Calu3 (cell line): Measurements from ENCODE around the gene KNG1. TPM values are rescaled to one million over a fixed set of nuclear protein-coding genes. Genes with fewer than 3 reads are reported as not detected.

ENCODE experiments used
- BruUV-seq: library from RNA; stranded (reverse); fragments of 400-500 nt; replicated peaks from 2 replicates; lab custom pipeline; 2021; lab: Mats Ljungman, UMichigan
- CTCF ChIA-PET: fragments of 300-600 bp; sonication (Branson Sonifier 250); formaldehyde crosslinking; loops from one replicate; lab custom pipeline; 2022; ENCODE audit warnings: antibody characterized with exemption; lab: Charles Lee
- DNase-seq: peaks from one replicate; pipeline ENCODE4 v3.0.0; 2022
- H3K27ac Mint-ChIP-seq: one replicate; pipeline ENCODE4 v1.8.0; 2022; ENCODE audit warnings: mixed read lengths; ENCODE audit not compliant: unreplicated experiment
- H3K27me3 Mint-ChIP-seq: one replicate; pipeline ENCODE4 v1.8.0; 2022; ENCODE audit warnings: mixed read lengths; ENCODE audit not compliant: unreplicated experiment
- H3K36me3 Mint-ChIP-seq: one replicate; pipeline ENCODE4 v1.8.0; 2022; ENCODE audit warnings: mild to moderate bottlenecking, moderate library complexity, mixed read lengths; ENCODE audit not compliant: insufficient read depth, unreplicated experiment
- H3K4me1 Mint-ChIP-seq: one replicate; pipeline ENCODE4 v1.8.0; 2022; ENCODE audit warnings: mild to moderate bottlenecking, low read depth, mixed read lengths; ENCODE audit not compliant: unreplicated experiment
- H3K4me3 Mint-ChIP-seq: one replicate; pipeline ENCODE4 v1.8.0; 2022; ENCODE audit warnings: mild to moderate bottlenecking, low read depth, moderate library complexity, mixed read lengths; ENCODE audit not compliant: unreplicated experiment
- H3K9me3 Mint-ChIP-seq: one replicate; pipeline ENCODE4 v1.8.0; 2022; ENCODE audit warnings: low read depth, mixed read lengths; ENCODE audit not compliant: unreplicated experiment
- intact Hi-C: fragments of 100-400 bp; cut with micrococcal nuclease; formaldehyde crosslinking; loops from one replicate; pipeline ENCODE4 v1.10.0; 2022; ENCODE audit not compliant: unreplicated experiment
- total RNA-seq: library from RNA; stranded (reverse); gene quantifications from 2 replicates; pipeline ENCODE4 v1.2.3, GENCODE V29; 2022
- TF ChIP-seq, protein P1 (sequence below): fragments of 200-600 bp; IDR thresholded peaks from one replicate; pipeline ENCODE4 v1.8.0; 2022; ENCODE audit warnings: antibody characterized with exemption; ENCODE audit not compliant: unreplicated experiment

Gene KNG1
- total RNA-seq, 1 experiment from 2014 or later, result not detected

DNA sequence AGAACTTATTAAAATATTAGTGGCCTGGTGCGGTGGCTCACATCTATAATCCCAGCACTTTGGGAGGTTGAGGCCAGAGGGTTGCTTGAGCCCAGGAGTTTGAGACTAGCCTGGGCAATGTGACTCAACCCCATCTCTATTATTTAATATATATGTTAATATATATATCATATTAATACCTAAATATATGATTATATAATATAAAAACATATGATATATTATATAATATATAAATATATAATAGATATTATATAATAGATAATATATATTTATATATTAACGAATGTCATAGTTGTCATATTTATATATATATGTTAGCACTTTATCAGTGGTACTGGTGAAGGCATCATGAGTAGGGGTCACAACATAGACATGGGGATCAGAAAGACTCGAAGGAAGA is 46.1 kb upstream of the KNG1 start:
- H3K9me3 Mint-ChIP-seq, result peaks cover 9% of the 10 kb centered on the region

DNA sequence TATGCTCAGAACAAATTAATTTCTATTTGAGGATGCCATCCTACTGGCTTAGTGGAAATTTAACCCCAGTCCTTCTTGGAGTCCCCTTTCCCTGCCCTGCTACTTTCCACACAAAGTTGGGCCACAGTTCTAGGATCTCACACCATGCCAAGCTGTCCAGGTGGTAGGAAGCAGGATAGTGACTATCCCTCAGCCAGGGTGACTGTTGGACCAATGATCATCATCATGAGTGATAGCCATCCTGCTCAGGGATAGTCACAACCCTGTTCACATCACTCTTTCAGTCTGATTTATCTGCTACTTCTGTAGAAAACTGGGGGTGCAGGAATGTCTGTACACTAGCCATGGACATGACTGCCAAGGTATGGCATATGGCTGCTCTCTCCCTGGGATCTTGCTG is 38.6 kb upstream of the KNG1 start:
- TF ChIP-seq, protein P1, sequence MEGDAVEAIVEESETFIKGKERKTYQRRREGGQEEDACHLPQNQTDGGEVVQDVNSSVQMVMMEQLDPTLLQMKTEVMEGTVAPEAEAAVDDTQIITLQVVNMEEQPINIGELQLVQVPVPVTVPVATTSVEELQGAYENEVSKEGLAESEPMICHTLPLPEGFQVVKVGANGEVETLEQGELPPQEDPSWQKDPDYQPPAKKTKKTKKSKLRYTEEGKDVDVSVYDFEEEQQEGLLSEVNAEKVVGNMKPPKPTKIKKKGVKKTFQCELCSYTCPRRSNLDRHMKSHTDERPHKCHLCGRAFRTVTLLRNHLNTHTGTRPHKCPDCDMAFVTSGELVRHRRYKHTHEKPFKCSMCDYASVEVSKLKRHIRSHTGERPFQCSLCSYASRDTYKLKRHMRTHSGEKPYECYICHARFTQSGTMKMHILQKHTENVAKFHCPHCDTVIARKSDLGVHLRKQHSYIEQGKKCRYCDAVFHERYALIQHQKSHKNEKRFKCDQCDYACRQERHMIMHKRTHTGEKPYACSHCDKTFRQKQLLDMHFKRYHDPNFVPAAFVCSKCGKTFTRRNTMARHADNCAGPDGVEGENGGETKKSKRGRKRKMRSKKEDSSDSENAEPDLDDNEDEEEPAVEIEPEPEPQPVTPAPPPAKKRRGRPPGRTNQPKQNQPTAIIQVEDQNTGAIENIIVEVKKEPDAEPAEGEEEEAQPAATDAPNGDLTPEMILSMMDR, result no peak
- no peak for DNase-seq
- Mint-ChIP-seq H3K9me3 (peaks cover 11% of the 10 kb centered on the region), H3K4me3 (no peak overlapping the region), H3K27me3 (no peaks in the 10 kb centered on the region), H3K4me1 (peaks cover 34% of the 10 kb centered on the region), H3K27ac (no peak overlapping the region), H3K36me3 (no peaks in the 10 kb centered on the region)
- no TSS peak for BruUV-seq
- CTCF ChIA-PET, result interaction anchor here (0.6 kb wide), 1 partner anchor 19 kb away, joined by 3 read pairs; no protein-coding TSS in a partner anchor
- intact Hi-C loops, result no loop called here

More for the DNA sequence above, 46.1 kb upstream of the KNG1 start:
- intact Hi-C loops, result no loop called here
- no peak overlapping the region for H3K4me3 Mint-ChIP-seq
- CTCF ChIA-PET, result no interaction called here
- peaks cover 6% of the 10 kb centered on the region for H3K36me3 Mint-ChIP-seq
- H3K4me1 Mint-ChIP-seq, result peaks cover 19% of the 10 kb centered on the region
- TF ChIP-seq, protein P1, result no peak
- no peak for DNase-seq
- no peak overlapping the region for H3K27ac Mint-ChIP-seq
- BruUV-seq, result no TSS peak
- no peaks in the 10 kb centered on the region for H3K27me3 Mint-ChIP-seq

DNA sequence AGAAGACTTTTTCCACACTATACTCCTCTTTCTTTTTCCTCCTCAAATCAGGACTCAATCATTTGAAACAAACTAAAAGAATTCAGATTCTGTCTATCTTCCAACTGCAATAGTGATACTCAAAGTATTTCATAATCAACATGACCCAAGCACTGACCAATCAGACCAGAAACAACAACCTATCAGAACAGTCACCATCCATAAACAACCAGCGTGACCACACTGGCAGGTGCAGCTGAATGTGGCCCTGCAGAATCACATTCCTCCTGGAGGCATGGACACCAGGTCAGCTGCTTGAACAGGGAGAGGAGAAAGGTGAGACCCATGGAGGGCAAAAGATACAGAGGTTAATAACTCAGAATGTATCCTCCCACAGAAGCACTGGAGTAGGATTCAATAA is 38.0 kb upstream of the KNG1 start:
- CTCF ChIA-PET, result interaction anchor here (0.6 kb wide), 2 partner anchors 18 to 86 kb away, joined by 3 read pairs; no protein-coding TSS in a partner anchor
- H3K4me3 Mint-ChIP-seq, result no peak overlapping the region
- intact Hi-C loops, result no loop called here
- no peaks in the 10 kb centered on the region for H3K36me3 Mint-ChIP-seq
- H3K27ac Mint-ChIP-seq, result no peak overlapping the region
- TF ChIP-seq, protein P1, result no peak
- H3K9me3 Mint-ChIP-seq, result peaks cover 11% of the 10 kb centered on the region
- H3K4me1 Mint-ChIP-seq, result peaks cover 34% of the 10 kb centered on the region
- no peaks in the 10 kb centered on the region for H3K27me3 Mint-ChIP-seq
- no TSS peak for BruUV-seq
- DNase-seq, result peak; percentile 21

DNA sequence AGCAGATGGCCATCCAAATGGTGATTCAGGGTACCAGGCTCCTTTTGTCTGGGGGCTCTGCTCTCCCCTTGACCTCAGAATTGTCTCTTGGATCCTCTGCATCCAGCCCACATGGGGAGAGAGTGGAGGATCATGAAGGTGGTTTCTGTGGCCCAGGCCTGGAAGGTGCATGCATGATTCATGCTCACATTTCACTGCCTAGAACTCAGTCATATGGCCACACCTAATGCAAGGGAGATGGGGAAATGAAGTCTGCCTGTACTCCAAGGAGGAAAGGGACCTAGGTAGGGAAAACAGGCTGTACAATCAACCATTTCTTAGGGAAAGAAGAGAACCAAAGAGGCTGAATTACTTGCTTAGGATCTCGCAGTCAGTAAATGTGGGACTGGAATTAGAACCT is 36.3 kb upstream of the KNG1 start:
- Mint-ChIP-seq H3K4me3 (no peak overlapping the region), H3K27ac (no peak overlapping the region), H3K4me1 (peaks cover 34% of the 10 kb centered on the region), H3K36me3 (no peaks in the 10 kb centered on the region), H3K27me3 (peaks cover 4% of the 10 kb centered on the region), H3K9me3 (peaks cover 19% of the 10 kb centered on the region)
- no TSS peak for BruUV-seq
- TF ChIP-seq, protein P1, result no peak
- CTCF ChIA-PET, result no interaction called here
- no peak for DNase-seq
- intact Hi-C loops, result no loop called here
